GM18507 (cell line): ENCODE data around the gene KXD1.
"Not testable (repeated sequence)": the region's sequence is repeated elsewhere in the genome, so short reads cannot be mapped to it uniquely, and the experiment has no call there.

Experiments
- DNase-seq: peaks from one replicate; pipeline ENCODE4 v3.0.0; 2011; ENCODE audit warnings: low read depth; ENCODE audit not compliant: insufficient read length; ENCODE audit errors: extremely low spot score
- FAIRE-seq: peaks from 2 replicates; lab custom pipeline; 2011; peaks lifted over from hg19 to GRCh38; lab: Jason Lieb, UNC

Gene KXD1

GRCh38 chr19:18532168-18532890 is 25.3 kb upstream of the KXD1 start:
- no peak for DNase-seq
- no peak for FAIRE-seq

- DNase-seq (no peak), FAIRE-seq (no peak)
These were observed 24.6 kb upstream of the KXD1 start for GRCh38 chr19:18533058-18533457.

- FAIRE-seq (no peak), DNase-seq (no peak)
These were observed 21.2 kb upstream of the KXD1 start for GRCh38 chr19:18536475-18536874.

- no peak for FAIRE-seq
- DNase-seq, result no peak
These were observed 20.2 kb upstream of the KXD1 start for GRCh38 chr19:18537431-18537830.

GRCh38 chr19:18538115-18538514 is 19.6 kb upstream of the KXD1 start:
- DNase-seq (no peak), FAIRE-seq (no peak)

GRCh38 chr19:18539372-18539771 is 18.3 kb upstream of the KXD1 start:
- no peak for DNase-seq
- FAIRE-seq, result no peak

- not testable (repeated sequence) for FAIRE-seq, DNase-seq
These were observed 17.5 kb upstream of the KXD1 start for GRCh38 chr19:18540200-18540599.

- FAIRE-seq (no peak), DNase-seq (no peak)
These were observed 16.2 kb upstream of the KXD1 start for GRCh38 chr19:18541258-18541991.

GRCh38 chr19:18541992-18542940 is 15.4 kb upstream of the KXD1 start:
- FAIRE-seq (no peak), DNase-seq (no peak)

GRCh38 chr19:18542941-18543813 is 14.5 kb upstream of the KXD1 start, which contains the start of gene FKBP8:
TSS of gene FKBP8 (minus strand) at chr19:18543573. CDS start at chr19:18541970, 1,603 bp downstream.
- FAIRE-seq, result peak; percentile 87

GRCh38 chr19:18543814-18544475 is 13.7 kb upstream of the KXD1 start:
- peak; percentile 85 for FAIRE-seq
- DNase-seq, result peak; percentile 69

More at GRCh38 chr19:18542941-18543813, 14.5 kb upstream of the KXD1 start, which contains the start of gene FKBP8:
- DNase-seq, result peak; percentile 97

GRCh38 chr19:18551631-18552030 is 6.0 kb upstream of the KXD1 start:
- DNase-seq, result no peak
- FAIRE-seq, result no peak

- no peak for FAIRE-seq
- no peak for DNase-seq
These were observed 509 bp downstream of the KXD1 start for GRCh38 chr19:18558202-18558555.

GRCh38 chr19:18558604-18559003 is 934 bp downstream of the KXD1 start:
- DNase-seq (no peak), FAIRE-seq (peak; percentile 57)

- no peak for DNase-seq
- no peak for FAIRE-seq
These were observed 2.0 kb downstream of the KXD1 start for GRCh38 chr19:18559685-18560084.

- no peak for FAIRE-seq
- DNase-seq, result no peak
These were observed 4.4 kb downstream of the KXD1 start for GRCh38 chr19:18562086-18562485.

GRCh38 chr19:18566953-18567352 is 9.3 kb downstream of the KXD1 start:
- FAIRE-seq (no peak), DNase-seq (no peak)

GRCh38 chr19:18568367-18568766 is 10.7 kb downstream of the KXD1 start:
- DNase-seq, result no peak
- no peak for FAIRE-seq
